Heart right ventricle (tissue), 16 donors: ENCODE measurements around the gene ZSCAN5A. TPM values are rescaled to one million over a fixed set of nuclear protein-coding genes. Genes with fewer than 3 reads are reported as not detected.

Experiments
- ATAC-seq, 8 donors: fragments of 200-7000 bp; cut with Tn5 transposase; one replicate each; pipeline ENCODE4 v1.9.1; 2020; ENCODE audit warnings: mild to moderate bottlenecking in 8 of 8, moderate library complexity in 8 of 8, moderate number of reproducible peaks in 1 of 8
- DNase-seq, 2 donors: peaks; one replicate each; pipeline ENCODE4 v3.0.0-alpha.2; 2020
- H3K27ac ChIP-seq, 10 donors: fragments of 200-600 bp; sonication (generic) in 2 of 10; one replicate each; pipeline versions ENCODE4 v1.5.0 to v1.8.0; 2020 to 2022; ENCODE audit warnings: mild to moderate bottlenecking in 3 of 10
- H3K27me3 ChIP-seq, 7 donors: fragments of 200-600 bp; one replicate each; pipeline ENCODE4 v1.8.0; 2021 to 2022; ENCODE audit warnings: mild to moderate bottlenecking in 2 of 7
- H3K36me3 ChIP-seq, 9 donors: fragments of 200-600 bp; sonication (generic) in 1 of 9; one replicate each; pipeline versions ENCODE4 v1.5.0 to v1.8.0; 2020 to 2022; ENCODE audit warnings: mild to moderate bottlenecking in 2 of 9
- H3K4me1 ChIP-seq, 9 donors: fragments of 200-600 bp; sonication (generic) in 1 of 9; one replicate each; pipeline versions ENCODE4 v1.5.0 to v1.8.0; 2020 to 2022; ENCODE audit warnings: mild to moderate bottlenecking in 4 of 9
- H3K4me3 ChIP-seq, 10 donors: fragments of 200-600 bp; sonication (generic) in 2 of 10; one replicate each; pipeline versions ENCODE4 v1.5.0 to v1.8.0; 2020 to 2022; ENCODE audit warnings: mild to moderate bottlenecking in 7 of 10, moderate library complexity in 2 of 10
- H3K9me3 ChIP-seq, 11 donors: fragments of 200-600 bp in 10 of 11; sonication (generic) in 2 of 11; one replicate each; pipeline versions ENCODE4 v1.5.0 to v1.8.0; 2013 to 2022; ENCODE audit warnings: mild to moderate bottlenecking in 2 of 11, control low read depth in 1 of 11, moderate library complexity in 1 of 11
- CTCF ChIP-seq, 9 donors: fragments of 200-600 bp; sonication (generic) in 2 of 9; IDR thresholded peaks; one replicate each; pipeline versions ENCODE4 v1.5.0 to v1.8.0; 2021 to 2022; ENCODE audit warnings: antibody characterized with exemption in 9 of 9, mild to moderate bottlenecking in 5 of 9, moderate library complexity in 1 of 9
- WGBS, 2 donors: extraction: QIAGEN DNeasy Blood & Tissue Kit; methylation state at CpG; one replicate each; pipeline ENCODE4 v1.1.7; 2013; ENCODE audit warnings: inconsistent platforms in 1 of 2; 5-methylcytosine and 5-hydroxymethylcytosine counted together
- intact Hi-C, 10 donors: fragments of 100-400 bp; cut with DNase I; formaldehyde crosslinking; loops; one replicate each; pipeline versions ENCODE4 v1.11.1 to v1.14.2; 2022
- polyA plus RNA-seq, 2 donors: library from polyadenylated mRNA; stranded (reverse); fragments of 200-250 nt; gene quantifications; one replicate each; pipeline ENCODE4 v1.2.3, GENCODE V29; 2013
- total RNA-seq, 10 donors: library from RNA; stranded (reverse); fragmentation: NEBNext Ultra II Directional in 3 of 10; extraction: Animal tissue kit (Norgen Biotek cat#: 25700) in 3 of 10; gene quantifications; one replicate each; pipeline versions ENCODE4 v1.2.1 to v1.2.4, GENCODE V29; 2021 to 2023
- donor health status: Arrhythmogenic right ventricular cardiomyopathy.
- donor health status: ischemic (EF 13 %, LVEDD 7.1; RV severe dilation, severe dysfunction).
- donor health status: healthy with polysubstance abuse.
- donor health status: DM: no; HTN: yes; CAD: no.
- donor health status: DM: no; HTN: no; CAD: no.
- donor health status: ischemic (EF 25% LVEDD 6.9; RV normal size, moderate dysfunction).
- donor health status: ischemic (EF 25% LVEDD 5.7; RV mildly dilated, moderate dysfunction).
- donor health status: healthy.
- donor health status: DM: yes; HTN: yes; CAD: no.
- donor health status: Ischemic cardiomyopathy.
- donor health status: ischemic (EF 35%, LVEDD 5.7; RV mildly dilated, moderate dysfunction).
- donor health status: nonischemic (EF 11% LVEDD 7.7; RV severe dilation, severe dysfunction).
- donor health status: DM: yes; HTN: yes; CAD: no.
- donor health status: PGD.
- donor health status: ischemic (EF 29% LVEDD 5.4; RV normal size, mild dysfunction).
- donor health status: nonischemic (EF 23%, LVEDD 6.1; RV moderate dilation, normal function).

ZSCAN5A gene
- total and polyA plus RNA-seq, 12 donors, result 9.5 to 33.4 (median 20.5) TPM

- TF ChIP-seq CTCF (IDR thresholded peaks at IDR 0.05), result no peak
- Histone ChIP-seq H3K4me3 (no peak overlapping the region), H3K4me1 (no peaks in the 10 kb centered on the region), H3K9me3 (peaks cover 0 to 16% (median 0%) of the 10 kb centered on the region in 11 donors), H3K27ac (no peak overlapping the region), H3K27me3 (no peaks in the 10 kb centered on the region), H3K36me3 (peaks cover 0 to 13% (median 0%) of the 10 kb centered on the region in 9 donors)
- DNase-seq (no peak), ATAC-seq (no peak)
- intact Hi-C loops, result loop anchor here in 2 of 10 donors (10.0 kb wide), 2 partner anchors 181 to 281 kb away; partner anchors contain the start of gene GALP (in 1 of the 2)
- WGBS, 2 donors, result 91 to 100% methylated on average over 1 of the region's 1 CpG
Observed at GRCh38 chr19:56355517-56355916, 40.9 kb upstream of the ZSCAN5A start.

- H3K27me3 ChIP-seq, result no peaks in the 10 kb centered on the region
- TF ChIP-seq CTCF (IDR thresholded peaks at IDR 0.05), result no peak
- WGBS, 2 donors, result 78 to 81% methylated on average over 6 of the region's 6 CpGs
- H3K4me3 ChIP-seq, result no peak overlapping the region
- ATAC-seq, result no peak
- no peak overlapping the region for H3K27ac ChIP-seq
- no peaks in the 10 kb centered on the region for H3K36me3 ChIP-seq
- no peaks in the 10 kb centered on the region for H3K4me1 ChIP-seq
- intact Hi-C loops, result loop anchor here in 7 of 10 donors (2.0 to 10.0 kb wide), 6 partner anchors 98 to 284 kb away; partner anchors contain the start of gene GALP (in 1 of the 7)
- H3K9me3 ChIP-seq, result no peaks in the 10 kb centered on the region
- DNase-seq, result no peak
Observed at GRCh38 chr19:56351208-56351607, 36.6 kb upstream of the ZSCAN5A start.

GRCh38 chr19:56350416-56351045 lies 35.9 kb upstream of the ZSCAN5A start:
- H3K27me3 ChIP-seq, result no peaks in the 10 kb centered on the region
- peak; percentile 80 to 95 (median 89) for TF ChIP-seq CTCF (IDR thresholded peaks at IDR 0.05)
- no peaks in the 10 kb centered on the region for H3K9me3 ChIP-seq
- DNase-seq, result peak in 1 of 2 donors; percentile 54
- peak in 1 of 8 donors; percentile 56 for ATAC-seq
- no peak overlapping the region for H3K4me3 ChIP-seq
- intact Hi-C loops, result loop anchor here in 7 of 10 donors (2.0 to 10.0 kb wide), 6 partner anchors 98 to 283 kb away; partner anchors contain the start of gene GALP (in 1 of the 7)
- 18 to 20% methylated on average over 8 of the region's 8 CpGs for WGBS, 2 donors
- no peak overlapping the region for H3K27ac ChIP-seq
- no peaks in the 10 kb centered on the region for H3K4me1 ChIP-seq
- H3K36me3 ChIP-seq, result no peaks in the 10 kb centered on the region

- TF ChIP-seq CTCF (IDR thresholded peaks at IDR 0.05), result peak in 6 of 9 donors; percentile 5 to 40 (median 18)
- WGBS, 2 donors, result 66 to 70% methylated on average over 5 of the region's 5 CpGs
- Histone ChIP-seq H3K4me1 (no peaks in the 10 kb centered on the region), H3K36me3 (no peaks in the 10 kb centered on the region), H3K9me3 (peaks cover 0 to 1% (median 0%) of the 10 kb centered on the region in 11 donors), H3K27ac (no peak overlapping the region), H3K27me3 (no peaks in the 10 kb centered on the region), H3K4me3 (no peak overlapping the region)
- ATAC-seq, result no peak
- intact Hi-C loops, result loop anchor here in 3 of 10 donors (5.0 to 10.0 kb wide), 3 partner anchors 96 to 271 kb away; partner anchors contain the start of gene GALP (in 1 of the 3)
- DNase-seq, result no peak
Observed at GRCh38 chr19:56348289-56348877, 33.7 kb upstream of the ZSCAN5A start.
